ENCODE measurements around the gene SLC29A3. TPM values are rescaled to one million over a fixed set of nuclear protein-coding genes. Genes with fewer than 3 reads are reported as not detected.

SLC29A3 gene
- polyA plus RNA-seq, 1 experiment = 7.2 TPM

DNA sequence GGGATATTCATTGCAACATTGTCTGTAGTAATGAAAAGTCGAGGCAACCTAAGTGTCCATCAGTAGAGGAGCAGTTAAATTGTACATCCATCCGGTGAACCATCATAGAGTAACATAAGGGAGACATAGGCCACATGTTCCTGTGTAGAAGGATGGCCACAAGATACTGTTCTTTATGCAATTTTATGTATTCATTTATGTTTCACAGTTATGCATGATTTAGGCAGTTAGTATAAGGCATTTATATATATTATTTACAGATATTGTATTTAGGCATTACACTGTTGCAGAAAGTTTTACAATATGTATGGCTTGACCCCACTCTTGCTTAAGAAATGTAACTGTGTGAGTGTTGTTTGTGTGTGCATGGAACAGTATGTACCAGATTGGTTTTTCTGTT lies 41.7 kb downstream of the SLC29A3 start:
- no peak overlapping the region for H3K4me3 ChIP-seq (ENCODE audit: low read depth, low read length)
- H3K27me3 ChIP-seq (ENCODE audit: control insufficient read depth, insufficient read depth, low read length) = no peaks in the 10 kb centered on the region
- ChIA-PET CTCF (interaction anchor here (1.8 kb wide), 1 partner anchor 24 kb away, joined by 4 read pairs; no protein-coding TSS in a partner anchor), POLR2A (no interaction called here)
- DNase-seq (ENCODE audit: low read depth) = no peak
- TF ChIP-seq, protein P1, sequence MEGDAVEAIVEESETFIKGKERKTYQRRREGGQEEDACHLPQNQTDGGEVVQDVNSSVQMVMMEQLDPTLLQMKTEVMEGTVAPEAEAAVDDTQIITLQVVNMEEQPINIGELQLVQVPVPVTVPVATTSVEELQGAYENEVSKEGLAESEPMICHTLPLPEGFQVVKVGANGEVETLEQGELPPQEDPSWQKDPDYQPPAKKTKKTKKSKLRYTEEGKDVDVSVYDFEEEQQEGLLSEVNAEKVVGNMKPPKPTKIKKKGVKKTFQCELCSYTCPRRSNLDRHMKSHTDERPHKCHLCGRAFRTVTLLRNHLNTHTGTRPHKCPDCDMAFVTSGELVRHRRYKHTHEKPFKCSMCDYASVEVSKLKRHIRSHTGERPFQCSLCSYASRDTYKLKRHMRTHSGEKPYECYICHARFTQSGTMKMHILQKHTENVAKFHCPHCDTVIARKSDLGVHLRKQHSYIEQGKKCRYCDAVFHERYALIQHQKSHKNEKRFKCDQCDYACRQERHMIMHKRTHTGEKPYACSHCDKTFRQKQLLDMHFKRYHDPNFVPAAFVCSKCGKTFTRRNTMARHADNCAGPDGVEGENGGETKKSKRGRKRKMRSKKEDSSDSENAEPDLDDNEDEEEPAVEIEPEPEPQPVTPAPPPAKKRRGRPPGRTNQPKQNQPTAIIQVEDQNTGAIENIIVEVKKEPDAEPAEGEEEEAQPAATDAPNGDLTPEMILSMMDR (IDR thresholded peaks at IDR 0.05; ENCODE audit: insufficient read depth, low read depth, low read length) = no peak
- no peaks in the 10 kb centered on the region; the same call in 1 of the 2 replicates for H3K36me3 ChIP-seq (ENCODE audit: control insufficient read depth, insufficient read depth, low read length)

DNA sequence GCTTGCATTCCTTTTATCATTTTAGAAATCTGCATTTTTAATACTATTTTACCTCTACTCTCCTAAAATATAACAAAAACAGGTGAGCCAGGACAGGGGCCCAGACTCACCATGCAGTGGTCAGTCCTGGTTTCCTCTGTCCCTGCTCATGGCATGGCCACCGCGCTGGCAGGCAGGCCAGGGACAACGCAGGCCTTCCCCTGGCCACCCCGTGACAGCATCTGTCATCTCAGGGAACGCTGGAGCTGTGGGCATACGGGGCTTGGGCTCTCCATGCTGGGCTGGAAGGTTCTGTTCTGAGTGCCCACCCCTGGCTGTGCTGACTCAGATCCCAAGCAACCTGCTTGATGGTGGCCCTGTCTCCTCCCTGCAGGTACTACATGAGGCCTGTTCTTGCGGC lies 42.5 kb downstream of the SLC29A3 start:
- POLR2A ChIA-PET = no interaction called here
- TF ChIP-seq, protein P1 (IDR thresholded peaks at IDR 0.05; ENCODE audit: insufficient read depth, low read depth, low read length) = no peak
- CTCF ChIA-PET = interaction anchor here (0.8 to 1.8 kb wide), 2 partner anchors 23 to 43 kb away, joined by 3 to 4 read pairs; partner anchors contain the start of gene SLC29A3

DNA sequence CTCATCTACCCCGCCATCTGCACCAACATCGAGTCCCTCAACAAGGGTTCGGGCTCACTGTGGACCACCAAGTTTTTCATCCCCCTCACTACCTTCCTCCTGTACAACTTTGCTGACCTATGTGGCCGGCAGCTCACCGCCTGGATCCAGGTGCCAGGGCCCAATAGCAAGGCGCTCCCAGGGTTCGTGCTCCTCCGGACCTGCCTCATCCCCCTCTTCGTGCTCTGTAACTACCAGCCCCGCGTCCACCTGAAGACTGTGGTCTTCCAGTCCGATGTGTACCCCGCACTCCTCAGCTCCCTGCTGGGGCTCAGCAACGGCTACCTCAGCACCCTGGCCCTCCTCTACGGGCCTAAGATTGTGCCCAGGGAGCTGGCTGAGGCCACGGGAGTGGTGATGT lies 43.1 kb downstream of the SLC29A3 start:
- Histone ChIP-seq H3K27me3 (ENCODE audit: control insufficient read depth, insufficient read depth, low read length) (no peaks in the 10 kb centered on the region), H3K36me3 (ENCODE audit: control insufficient read depth, insufficient read depth, low read length) (no peaks in the 10 kb centered on the region; the same call in 1 of the 2 replicates), H3K4me3 (ENCODE audit: low read depth, low read length) (no peak overlapping the region)
- TF ChIP-seq, protein P1 (IDR thresholded peaks at IDR 0.05; ENCODE audit: insufficient read depth, low read depth, low read length) = no peak
- POLR2A ChIA-PET = no interaction called here
- CTCF ChIA-PET = interaction anchor here (1.8 kb wide), 1 partner anchor 22 kb away, joined by 4 read pairs; no protein-coding TSS in a partner anchor
- no peak for DNase-seq (ENCODE audit: low read depth)

More for the DNA sequence above, 42.5 kb downstream of the SLC29A3 start:
- Histone ChIP-seq H3K36me3 (ENCODE audit: control insufficient read depth, insufficient read depth, low read length) (no peaks in the 10 kb centered on the region; the same call in 1 of the 2 replicates), H3K4me3 (ENCODE audit: low read depth, low read length) (no peak overlapping the region), H3K27me3 (ENCODE audit: control insufficient read depth, insufficient read depth, low read length) (no peaks in the 10 kb centered on the region)
- no peak for DNase-seq (ENCODE audit: low read depth)

DNA sequence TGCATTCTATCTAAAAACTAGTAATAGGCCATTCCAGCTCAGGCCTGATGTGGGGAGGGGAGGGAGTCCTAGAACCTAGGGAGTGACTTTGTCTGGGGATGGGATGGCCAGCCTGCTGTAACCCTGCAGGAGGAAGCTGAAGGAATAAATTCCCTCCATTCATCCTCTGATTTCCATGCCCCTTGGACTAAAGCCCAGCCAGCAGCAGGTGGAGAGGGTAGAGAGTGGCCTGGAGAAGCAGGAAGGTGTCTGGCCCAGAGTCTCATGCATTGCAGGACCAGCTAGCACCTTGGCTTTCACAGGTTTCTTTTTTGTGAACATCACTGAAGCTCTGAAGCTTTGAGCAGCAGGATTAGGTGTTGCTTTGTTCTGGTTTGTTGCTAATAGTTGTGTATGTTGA lies 44.9 kb downstream of the SLC29A3 start:
- DNase-seq (ENCODE audit: low read depth) = no peak
- TF ChIP-seq, protein P1 (IDR thresholded peaks at IDR 0.05; ENCODE audit: insufficient read depth, low read depth, low read length) = no peak
- ChIA-PET CTCF (interaction anchor here (0.8 to 2.6 kb wide), 3 partner anchors 13 to 344 kb away, joined by 3 to 8 read pairs (median 6); no protein-coding TSS in a partner anchor), POLR2A (no interaction called here)
- no peaks in the 10 kb centered on the region for H3K27me3 ChIP-seq (ENCODE audit: control insufficient read depth, insufficient read depth, low read length)
- H3K36me3 ChIP-seq (ENCODE audit: control insufficient read depth, insufficient read depth, low read length) = no peaks in the 10 kb centered on the region; the same call in 1 of the 2 replicates
- H3K4me3 ChIP-seq (ENCODE audit: low read depth, low read length) = no peak overlapping the region

DNA sequence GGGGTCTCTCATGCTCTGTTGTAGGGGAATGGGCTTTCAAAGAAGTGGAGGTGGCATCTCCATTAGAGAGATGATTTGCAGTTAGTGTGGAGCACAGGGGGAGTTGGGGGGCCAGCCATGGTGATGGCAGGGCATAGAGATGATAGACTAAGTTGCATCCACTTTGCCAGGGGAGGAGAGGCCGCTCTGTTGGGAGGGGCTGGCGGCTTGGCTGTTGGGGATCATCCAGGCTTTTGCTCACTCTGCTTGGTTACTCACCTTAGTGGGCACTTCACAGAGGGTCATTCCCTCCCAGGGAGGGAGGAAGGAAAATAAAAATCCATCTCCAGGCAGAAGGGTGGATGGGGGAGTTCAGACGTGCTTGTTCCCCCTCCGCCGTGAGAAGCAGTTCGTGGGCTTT lies 46.3 kb downstream of the SLC29A3 start:
- DNase-seq (ENCODE audit: low read depth) = no peak
- 0 out of 2 replicates have a peak, but pooled peaks cover 2% of the 10 kb centered on the region for H3K27me3 ChIP-seq (ENCODE audit: control insufficient read depth, insufficient read depth, low read length)
- H3K36me3 ChIP-seq (ENCODE audit: control insufficient read depth, insufficient read depth, low read length) = no peaks in the 10 kb centered on the region; the same call in 1 of the 2 replicates
- ChIA-PET CTCF (interaction anchor here (1.1 to 2.6 kb wide), 3 partner anchors 11 to 46 kb away, joined by 4 to 8 read pairs (median 7); partner anchors contain the start of gene SLC29A3), POLR2A (no interaction called here)
- TF ChIP-seq, protein P1 (IDR thresholded peaks at IDR 0.05; ENCODE audit: insufficient read depth, low read depth, low read length) = no peak
- no peak overlapping the region for H3K4me3 ChIP-seq (ENCODE audit: low read depth, low read length)
